ENCODE measurements around the gene MAP7D2.

GRCh38 chrX:20016616-20016945 lies 100.1 kb downstream of the MAP7D2 start:
- TF ChIP-seq CTCF (IDR thresholded peaks at IDR 0.05; ENCODE audit: poor library complexity): no peak
- TF ChIP-seq EZH2phosphoT487 (IDR thresholded peaks at IDR 0.05; ENCODE audit: low read depth, severe bottlenecking, unreplicated experiment): no peak

All from hepatocyte (in vitro differentiated cells).